SIG-M5 treated with dmso at 0.1 percent for 504 hours (cell line): ENCODE results near the gene GSTO1.
A peak's percentile ranks its signal among the peaks of the same experiment; 100 is the strongest.

Experiments
- DNase-seq: peaks from one replicate; lab custom pipeline; 2025; ENCODE audit not compliant: unreplicated experiment; lab: John Stamatoyannopoulos, UW

The GSTO1 gene

DNA sequence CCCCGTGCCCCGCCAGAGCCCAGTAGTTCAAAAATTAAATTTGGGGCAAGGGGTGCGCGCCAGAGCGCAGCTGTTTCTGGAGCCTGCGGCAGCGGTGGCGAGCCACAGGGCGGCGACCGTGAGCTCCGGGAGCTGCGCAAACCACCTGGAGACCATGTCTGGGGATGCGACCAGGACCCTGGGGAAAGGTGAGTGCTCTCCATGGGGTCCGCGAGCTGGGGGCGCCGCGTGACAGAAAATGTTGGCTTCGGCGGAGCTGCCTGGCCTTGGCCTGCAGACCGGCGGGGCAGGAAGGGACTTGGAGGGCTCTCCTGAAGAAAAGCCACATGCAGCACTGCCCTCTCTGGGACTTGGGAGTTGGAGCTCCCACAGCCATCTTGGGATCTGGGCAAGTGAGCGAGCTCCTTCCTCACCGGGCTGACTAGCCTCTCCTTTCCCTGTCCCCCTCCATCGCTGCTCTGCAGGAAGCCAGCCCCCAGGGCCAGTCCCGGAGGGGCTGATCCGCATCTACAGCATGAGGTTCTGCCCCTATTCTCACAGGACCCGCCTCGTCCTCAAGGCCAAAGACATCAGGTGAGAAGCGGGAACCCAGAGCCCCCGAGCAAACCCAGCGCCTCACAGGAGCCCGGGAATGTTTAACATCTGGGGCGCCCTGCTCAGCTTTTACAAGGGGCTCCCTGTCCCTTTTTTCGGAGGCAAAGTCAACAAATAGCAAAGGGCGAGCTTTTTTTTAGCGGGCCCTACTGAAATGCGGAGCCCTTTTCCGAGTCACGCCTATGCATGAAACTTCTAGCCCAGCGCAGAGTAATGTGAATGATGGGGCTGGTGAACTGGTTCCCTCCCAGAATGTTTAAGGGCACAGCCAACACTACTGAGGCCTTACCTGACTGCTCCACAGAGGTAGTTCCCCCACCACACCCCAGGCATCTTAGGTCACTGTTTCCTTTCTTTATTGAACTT lies 20.4 kb downstream of the GSTO1 start:
- peak; percentile 13 for DNase-seq

- DNase-seq, result no peak
These were observed 21.5 kb downstream of the GSTO1 start for GRCh38 chr10:104276192-104276591.

- no peak for DNase-seq
These were observed 23.1 kb downstream of the GSTO1 start for GRCh38 chr10:104277785-104278184.

GRCh38 chr10:104279550-104280259 lies 25.0 kb downstream of the GSTO1 start:
- DNase-seq, result no peak

GRCh38 chr10:104281694-104282093 lies 27.0 kb downstream of the GSTO1 start:
- DNase-seq, result no peak

GRCh38 chr10:104284846-104285245 lies 30.2 kb downstream of the GSTO1 start:
- DNase-seq, result no peak

DNA sequence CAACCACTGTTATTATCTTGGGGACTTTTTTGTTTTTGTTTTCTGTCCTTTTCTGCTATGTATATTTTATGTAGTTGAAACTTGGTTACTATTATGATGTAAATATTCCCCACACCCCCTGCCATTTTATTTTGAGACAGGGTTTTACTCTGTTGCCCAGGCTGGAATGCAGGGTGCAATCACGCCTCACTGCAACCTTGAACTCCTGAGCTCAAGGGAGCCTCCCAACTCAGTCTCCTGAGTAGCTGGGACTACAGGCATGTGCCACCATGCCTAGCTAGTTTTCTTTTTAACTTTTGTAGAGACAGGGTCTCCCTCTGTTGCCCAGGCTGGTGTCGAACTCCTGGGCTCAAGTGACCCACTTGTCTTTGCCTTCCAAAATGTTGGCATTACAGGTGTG lies 32.2 kb downstream of the GSTO1 start:
- no peak for DNase-seq

DNA sequence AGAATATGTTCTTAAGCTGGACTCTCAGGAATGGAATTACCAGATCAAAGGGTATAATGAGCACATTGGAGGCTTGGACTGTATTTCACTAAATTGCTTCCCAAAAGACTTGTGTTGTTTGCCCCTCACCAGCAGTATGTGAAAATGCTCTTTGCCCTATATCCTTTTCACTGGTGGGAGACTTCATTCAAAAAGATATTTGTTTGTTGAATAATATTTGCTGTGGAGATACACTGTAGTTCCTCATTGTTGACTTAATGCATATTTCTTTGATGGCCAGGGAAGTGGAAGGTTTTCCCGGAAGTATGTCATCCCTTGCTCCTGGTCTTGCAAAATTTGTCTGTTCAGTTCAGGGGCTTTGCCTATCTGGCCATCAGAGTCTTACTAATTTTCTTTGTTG lies 33.7 kb downstream of the GSTO1 start:
- DNase-seq, result no peak

GRCh38 chr10:104291439-104291951 lies 36.8 kb downstream of the GSTO1 start:
- peak; percentile 81 for DNase-seq

GRCh38 chr10:104293011-104293410 lies 38.3 kb downstream of the GSTO1 start:
- no peak for DNase-seq

GRCh38 chr10:104293781-104294321 lies 39.2 kb downstream of the GSTO1 start:
- no peak for DNase-seq

DNA sequence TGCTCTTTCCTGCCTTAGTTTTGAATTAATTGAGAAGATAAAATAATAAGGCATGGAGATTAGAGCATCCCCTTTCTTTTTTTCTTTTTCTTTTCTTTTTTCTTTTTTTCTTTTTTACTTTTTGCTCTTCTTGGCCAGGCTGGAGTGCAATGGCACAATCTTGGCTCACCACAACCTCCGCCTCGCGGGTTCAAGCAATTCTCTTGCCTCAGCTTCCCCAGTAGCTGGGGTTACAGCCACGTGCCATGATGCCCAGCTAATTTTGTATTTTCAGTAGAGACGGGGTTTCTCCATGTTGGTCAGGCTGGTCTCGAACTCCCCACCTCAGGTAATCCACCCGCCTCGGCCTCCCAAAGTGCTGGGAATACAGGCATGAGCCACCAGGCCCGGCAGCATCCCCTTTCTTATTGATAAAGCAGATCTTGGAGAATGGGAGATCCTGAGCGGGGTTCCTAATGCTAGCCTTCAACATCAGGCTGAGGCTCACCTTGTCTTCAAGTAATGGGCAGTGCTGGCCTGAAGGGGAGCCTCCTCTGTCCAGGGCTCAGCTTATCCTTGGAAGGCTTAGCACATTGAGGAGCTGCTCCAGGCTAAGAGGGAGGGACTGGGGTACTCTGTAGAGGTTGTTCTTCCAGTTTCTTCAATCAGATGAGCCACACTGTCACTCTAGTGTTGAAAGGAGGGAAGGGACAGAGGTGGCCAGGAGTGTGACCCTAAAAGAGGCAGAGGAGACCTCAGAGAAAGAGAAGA lies 42.2 kb downstream of the GSTO1 start:
- no peak for DNase-seq

DNA sequence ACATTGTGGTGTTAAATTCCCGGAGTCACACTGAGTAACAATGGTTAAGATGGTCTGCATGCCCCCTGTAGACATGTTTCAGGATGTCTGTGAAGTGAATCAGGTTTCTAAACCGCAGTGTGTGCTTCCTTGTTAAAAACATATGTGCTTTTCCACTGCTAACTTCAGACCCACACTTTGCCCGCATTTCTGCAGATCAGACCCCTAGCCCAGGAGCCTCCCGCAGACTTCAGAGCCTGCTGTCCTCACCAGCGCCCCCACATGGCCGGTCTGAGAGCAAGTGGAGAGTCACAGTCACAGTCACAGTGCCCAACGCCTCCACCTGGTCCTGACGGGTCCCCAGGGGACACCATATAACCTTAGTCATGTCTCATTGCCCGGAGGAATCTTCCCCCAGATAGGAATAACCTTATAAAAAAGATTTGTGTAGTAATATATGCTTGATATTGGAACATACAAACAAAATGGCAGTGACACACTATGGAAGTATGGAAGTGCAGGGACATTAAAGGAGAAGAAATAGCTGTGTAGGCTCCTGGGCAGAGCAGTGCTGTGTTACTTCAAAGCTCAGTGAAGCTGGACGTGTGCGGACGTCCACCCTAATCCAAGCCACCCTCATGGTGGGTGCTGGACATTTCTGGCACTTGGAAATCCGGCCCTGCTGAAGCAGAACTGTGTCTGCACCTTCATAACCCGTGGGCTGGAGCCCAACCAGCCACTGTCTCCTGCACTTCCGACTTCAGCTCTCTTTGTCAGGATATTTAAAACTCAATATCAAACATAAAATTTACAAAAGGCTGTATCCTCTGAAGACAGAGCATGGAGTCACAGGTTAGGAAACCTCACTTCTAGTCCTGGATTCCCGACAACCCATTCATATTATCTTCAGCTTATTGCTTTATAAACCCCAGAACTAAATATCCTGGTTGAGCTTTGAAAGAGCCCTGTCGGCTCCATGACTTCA lies 43.3 kb downstream of the GSTO1 start:
- DNase-seq, result no peak

GRCh38 chr10:104299031-104299904 lies 44.6 kb downstream of the GSTO1 start:
- DNase-seq, result no peak

DNA sequence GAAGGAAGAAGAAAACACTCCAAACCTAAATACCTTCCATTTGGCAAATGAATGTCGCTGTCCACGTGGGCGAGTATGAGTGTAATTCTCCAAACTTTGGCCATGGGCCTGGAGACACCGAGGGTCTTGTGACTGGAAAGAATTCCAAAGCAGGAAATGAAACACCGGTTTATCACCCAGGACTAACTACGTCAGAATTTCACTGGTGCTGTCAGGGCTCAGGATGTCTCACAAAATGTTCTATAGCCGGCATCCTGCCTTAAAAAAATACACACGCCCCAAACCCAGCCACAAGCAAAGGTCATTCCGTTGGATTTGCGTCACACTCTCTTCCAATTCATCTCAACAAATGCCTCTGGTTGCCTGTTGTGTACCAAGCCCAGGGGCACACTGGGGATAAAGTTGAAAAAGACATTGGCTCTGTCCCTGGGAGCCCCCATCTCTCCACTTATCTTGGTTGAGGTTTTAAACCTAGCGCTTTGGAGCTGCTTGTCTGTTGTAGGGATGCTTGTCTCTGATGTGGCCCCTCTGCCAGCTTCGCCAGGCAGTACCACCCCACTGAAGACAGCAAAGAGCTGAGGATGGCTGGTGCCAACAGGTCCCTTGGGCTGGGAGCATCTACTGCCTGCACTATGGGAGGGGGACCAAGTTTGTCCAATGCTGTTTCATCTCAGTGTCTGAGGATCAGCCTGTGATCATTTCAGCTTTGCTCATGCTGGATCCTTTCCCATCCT lies 45.5 kb downstream of the GSTO1 start:
- no peak for DNase-seq

- no peak for DNase-seq
These were observed 46.1 kb downstream of the GSTO1 start for GRCh38 chr10:104300736-104301292.

DNA sequence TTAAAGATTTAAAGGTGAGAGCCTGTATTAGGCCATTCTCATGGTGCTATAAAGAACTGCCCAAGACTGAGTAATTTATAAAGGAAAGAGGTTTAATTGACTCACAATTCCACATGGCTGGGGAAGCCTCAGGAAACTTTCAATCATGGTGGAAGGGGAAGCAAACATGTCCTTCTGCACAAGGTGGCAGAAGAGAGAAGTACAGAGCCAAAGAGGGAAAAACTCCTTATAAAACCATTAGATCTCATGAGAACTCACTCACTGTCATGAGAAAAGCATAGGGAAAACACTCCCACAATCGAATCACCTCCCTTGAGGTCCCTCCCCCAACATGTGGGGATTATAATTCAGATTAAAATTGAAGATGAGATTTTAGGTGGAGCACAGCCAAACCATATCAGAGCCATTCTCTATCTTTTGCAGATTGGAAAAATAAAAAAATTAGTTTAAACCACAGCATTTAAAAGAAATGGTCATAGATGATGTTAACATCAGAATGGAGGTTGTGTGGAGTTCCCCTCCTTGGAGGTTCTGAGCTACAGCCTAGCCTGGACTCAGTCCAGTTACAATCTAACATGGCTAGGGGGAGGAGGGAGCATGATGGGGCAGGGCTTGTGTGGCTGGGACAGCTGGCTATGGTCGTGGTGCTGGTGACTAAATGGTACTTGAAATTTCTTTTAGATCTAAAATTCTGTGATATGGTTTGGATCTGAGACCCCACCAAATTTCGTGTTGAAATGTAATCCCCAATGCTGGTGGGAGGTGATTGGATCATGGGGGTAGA lies 47.4 kb downstream of the GSTO1 start:
- DNase-seq, result no peak
